GM12878 (cell line): ENCODE results near the gene GBA2. TPM values are rescaled to one million over a fixed set of nuclear protein-coding genes. Genes with fewer than 3 reads are reported as not detected.

ENCODE experiments used
- ATAC-seq: fragments of 200-7000 bp; cut with Tn5 transposase; 3 replicates; pipeline ENCODE4 v1.9.1; 2020; ENCODE audit warnings: mild to moderate bottlenecking, moderate library complexity
- BruUV-seq: library from RNA; stranded (reverse); fragments of 400-500 nt; replicated peaks from 2 replicates; lab custom pipeline; 2021; lab: Mats Ljungman, UMichigan
- CTCF ChIA-PET: fragments of 300-600 bp; sonication (Branson Sonifier 250); formaldehyde crosslinking; extraction: SDS; loops from one replicate; lab custom pipeline; 2021; ENCODE audit warnings: inconsistent platforms; lab: Yijun Ruan, JAX
- POLR2A ChIA-PET: fragments of 350-600 bp; formaldehyde crosslinking; extraction: SDS; loops from one replicate; lab custom pipeline; 2021; ENCODE audit warnings: inconsistent platforms; lab: Charles Lee
- RAD21 ChIA-PET: fragments of 300-600 bp; sonication (Branson Sonifier 250); formaldehyde crosslinking; loops from one replicate; lab custom pipeline; 2023; ENCODE audit warnings: antibody characterized with exemption; ENCODE audit not compliant: unreplicated experiment; lab: Charles Lee
- SMC1A ChIA-PET: fragments of 300-600 bp; sonication (Branson Sonifier 250); formaldehyde crosslinking; loops from one replicate; lab custom pipeline; 2023; ENCODE audit not compliant: unreplicated experiment, uncharacterized antibody; lab: Charles Lee
- DNase-seq: peaks from one replicate; pipeline ENCODE4 v3.0.0-alpha.2; 2011; ENCODE audit warnings: low read depth, low spot score
- FAIRE-seq: peaks from 3 replicates; lab custom pipeline; 2011; peaks lifted over from hg19 to GRCh38; lab: Jason Lieb, UNC
- H2AFZ ChIP-seq: 2 replicates; pipeline ENCODE4 v1.6.0; 2011; ENCODE audit warnings: low read depth, low read length, control low read depth; ENCODE audit not compliant: control insufficient read depth
- H3K27ac ChIP-seq: 2 replicates; pipeline ENCODE4 v1.5.1; 2011; ENCODE audit warnings: control low read depth; ENCODE audit not compliant: control insufficient read depth, insufficient read depth
- H3K27me3 ChIP-seq, 2 experiments: replicated peaks in 1 of 2; 2 replicates each; pipeline versions ENCODE4 v1.6.0 to v1.6.1; 2011; ENCODE audit warnings: low read length in 1 of 2; ENCODE audit not compliant: control insufficient read depth in 2 of 2, insufficient read depth in 2 of 2
- H3K36me3 ChIP-seq, 2 experiments: 2 replicates each; pipeline ENCODE4 v1.5.1; 2011; ENCODE audit warnings: low read length in 1 of 2; ENCODE audit not compliant: control insufficient read depth in 2 of 2, insufficient read depth in 2 of 2
- H3K4me1 ChIP-seq: 2 replicates; pipeline ENCODE4 v1.6.1; 2011; ENCODE audit warnings: mild to moderate bottlenecking, low read length, moderate library complexity, mixed read lengths; ENCODE audit not compliant: control insufficient read depth, insufficient read depth
- H3K4me2 ChIP-seq: 2 replicates; pipeline ENCODE4 v1.6.0; 2011; ENCODE audit warnings: control low read depth; ENCODE audit not compliant: control insufficient read depth, insufficient read depth
- H3K4me3 ChIP-seq: fragments of 200-600 bp; sonication (generic); 2 replicates; pipeline ENCODE4 v1.5.1; 2016
- H3K79me2 ChIP-seq: 2 replicates; pipeline ENCODE4 v1.6.0; 2011; ENCODE audit warnings: low read length; ENCODE audit not compliant: control insufficient read depth, insufficient read depth
- H3K9ac ChIP-seq: 2 replicates; pipeline ENCODE4 v1.8.0; 2011; ENCODE audit warnings: low read length, control low read depth, mixed read lengths; ENCODE audit not compliant: control insufficient read depth, insufficient read depth
- H3K9me3 ChIP-seq: replicated peaks from 3 replicates; pipeline ENCODE4 v1.5.1; 2011; ENCODE audit warnings: mild to moderate bottlenecking, low read length; ENCODE audit not compliant: control insufficient read depth, insufficient read depth
- H4K20me1 ChIP-seq: 2 replicates; pipeline ENCODE4 v1.6.0; 2011; ENCODE audit not compliant: control insufficient read depth, insufficient read depth
- CBFB ChIP-seq: IDR thresholded peaks from 2 replicates; pipeline ENCODE4 v1.6.1; 2016; ENCODE audit warnings: antibody characterized with exemption, low read depth
- JUND ChIP-seq: IDR thresholded peaks from 2 replicates; pipeline ENCODE4 v1.6.1; 2012; ENCODE audit warnings: low read depth, mild to moderate bottlenecking, low read length, improper control_type of control experiment, moderate library complexity
- MEF2B ChIP-seq: fragments of 450-650 bp; IDR thresholded peaks from 2 replicates; pipeline ENCODE4 v1.6.1; 2018; ENCODE audit warnings: mild to moderate bottlenecking, moderate library complexity; ENCODE audit not compliant: partially characterized antibody, poor library complexity, severe bottlenecking
- PRDM15 ChIP-seq: fragments of 450-650 bp; formaldehyde crosslinking; IDR thresholded peaks from 2 replicates; pipeline ENCODE4 v1.4.0; 2020; ENCODE audit warnings: mild to moderate bottlenecking, moderate library complexity
- RUNX3 ChIP-seq: IDR thresholded peaks from 2 replicates; pipeline ENCODE4 v1.6.1; 2012; ENCODE audit warnings: low read length, inconsistent platforms
- SREBF2 ChIP-seq: IDR thresholded peaks from 2 replicates; pipeline ENCODE4 v1.6.1; 2012; ENCODE audit warnings: mild to moderate bottlenecking, low read length
- whole genome bisulfite sequencing: methylation state at CpG from one replicate; pipeline ENCODE4 v1.1.6; 2016; ENCODE audit warnings: low lambda C conversion rate; ENCODE audit not compliant: insufficient replicate concordance, insufficient coverage; ENCODE audit errors: missing lambda C conversion rate; 5-methylcytosine and 5-hydroxymethylcytosine counted together
- in situ Hi-C: fragments of 300-500 bp; cut with MboI; formaldehyde crosslinking; loops from 9 replicates; pipeline ENCODE4 v1.14.3; 2018; ENCODE audit warnings: mixed read lengths
- intact Hi-C: fragments of 100-400 bp; cut with micrococcal nuclease; formaldehyde crosslinking; loops from one replicate; pipeline ENCODE4 v1.14.2; 2022; ENCODE audit not compliant: unreplicated experiment
- polyA plus RNA-seq, 11 experiments: library from polyadenylated mRNA; depleted of rRNA in 4 of 11; unstranded in 6 of 11; stranded (reverse) in 5 of 11; fragments of >200 nt; fragmentation: Nextera tagmentation in 4 of 11; fragmentation: Illumina TruSeq in 1 of 11; extraction: Ambion mirVana in 4 of 11; extraction: Trizol in 1 of 11; gene quantifications; 1 replicate in 1 of 11; 2 replicates in 10 of 11; pipeline versions ENCODE4 v1.2.1 to v1.2.3, GENCODE V29; 2011 to 2016; ENCODE audit warnings: inconsistent platforms in 2 of 11, missing spikeins in 2 of 11, low read depth in 1 of 11
- total RNA-seq, 4 experiments: library from RNA; depleted of rRNA in 3 of 4; stranded (reverse); fragments of >200 nt in 3 of 4; fragmentation: Illumina TruSeq in 1 of 4; extraction: Trizol in 1 of 4; gene quantifications; 2 replicates each; pipeline versions ENCODE4 v1.2.1 to v1.2.3, GENCODE V29; 2013 to 2021
- TF ChIP-seq, protein P1 (sequence below): fragments of 450-650 bp; IDR thresholded peaks from 2 replicates; pipeline ENCODE4 v1.6.1; 2014; ENCODE audit warnings: mild to moderate bottlenecking
- TF ChIP-seq, protein P2 (sequence below), 3 experiments: IDR thresholded peaks in 2 of 3; conservative IDR thresholded peaks in 1 of 3; 2 replicates each; pipeline ENCODE4 v1.5.1; 2011; ENCODE audit warnings: low read depth in 3 of 3, low read length in 3 of 3, mild to moderate bottlenecking in 3 of 3, control low read depth in 2 of 3, moderate library complexity in 2 of 3, inconsistent platforms in 1 of 3, mixed read lengths in 1 of 3; ENCODE audit not compliant: control insufficient read depth in 2 of 3, insufficient read depth in 1 of 3; ENCODE audit errors: extremely low read depth in 1 of 3

GBA2 gene
- total and polyA plus RNA-seq, 10 of the 15 experiments (the other 5 are each of a cell fraction or from before 2014, with no cell fraction given), result 15.3 to 45.1 (median 29.1) TPM

- BruUV-seq, result TSS peak; percentile 33
- FAIRE-seq, result no peak
- H3K36me3 ChIP-seq, result peaks cover 0 to 3% of the 10 kb centered on the region in 2 experiments; a peak in 2 of 4 replicates
- H3K4me3 ChIP-seq, result peak overlapping the region; percentile 87
- no peak for DNase-seq
- ChIA-PET CTCF (interaction anchor here (0.8 to 2.3 kb wide), 12 partner anchors 9 to 68 kb away, joined by 3 to 7 read pairs (median 3); partner anchors contain the start of genes CREB3, RGP1, SPAG8 and TLN1), RAD21 (interaction anchor here (0.8 kb wide), 1 partner anchor 68 kb away, joined by 3 read pairs; no protein-coding TSS in a partner anchor), SMC1A (interaction anchor here (1.4 to 3.2 kb wide), 3 partner anchors 10 to 32 kb away, joined by 6 to 19 read pairs (median 11); partner anchors contain the start of genes GBA2 and RGP1), POLR2A (interaction anchor here (0.5 to 1.6 kb wide), 4 partner anchors 10 to 100 kb away, joined by 3 to 13 read pairs (median 4); partner anchors contain the start of genes CCDC107, CREB3, RMRP and TLN1)
- intact Hi-C loops (loop anchor here (1.0 kb wide), 1 partner anchor 57 kb away; the partner anchor contains the start of gene HINT2), in situ Hi-C loops (no loop called here)
- H3K27ac ChIP-seq, result peak overlapping the region; percentile 42
- H3K27me3 ChIP-seq, result no peaks in the 10 kb centered on the region
- no peak for ATAC-seq
- 67% methylated on average over 3 of the region's 3 CpGs for WGBS
- peak overlapping the region; percentile 90 for H3K4me2 ChIP-seq
- no peak overlapping the region for H2AFZ ChIP-seq
- H3K79me2 ChIP-seq, result peaks cover 33% of the 10 kb centered on the region
- peak overlapping the region; percentile 97 for H3K9ac ChIP-seq
- TF ChIP-seq SREBF2, result no peak
- TF ChIP-seq PRDM15 (CRISPR knock-in tag), result no peak
- TF ChIP-seq JUND, result no peak
- TF ChIP-seq, protein P1, sequence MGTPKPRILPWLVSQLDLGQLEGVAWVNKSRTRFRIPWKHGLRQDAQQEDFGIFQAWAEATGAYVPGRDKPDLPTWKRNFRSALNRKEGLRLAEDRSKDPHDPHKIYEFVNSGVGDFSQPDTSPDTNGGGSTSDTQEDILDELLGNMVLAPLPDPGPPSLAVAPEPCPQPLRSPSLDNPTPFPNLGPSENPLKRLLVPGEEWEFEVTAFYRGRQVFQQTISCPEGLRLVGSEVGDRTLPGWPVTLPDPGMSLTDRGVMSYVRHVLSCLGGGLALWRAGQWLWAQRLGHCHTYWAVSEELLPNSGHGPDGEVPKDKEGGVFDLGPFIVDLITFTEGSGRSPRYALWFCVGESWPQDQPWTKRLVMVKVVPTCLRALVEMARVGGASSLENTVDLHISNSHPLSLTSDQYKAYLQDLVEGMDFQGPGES, result no peak
- no peak for TF ChIP-seq MEF2B
- TF ChIP-seq CBFB, result no peak
- no peak for TF ChIP-seq RUNX3
- TF ChIP-seq, protein P2, sequence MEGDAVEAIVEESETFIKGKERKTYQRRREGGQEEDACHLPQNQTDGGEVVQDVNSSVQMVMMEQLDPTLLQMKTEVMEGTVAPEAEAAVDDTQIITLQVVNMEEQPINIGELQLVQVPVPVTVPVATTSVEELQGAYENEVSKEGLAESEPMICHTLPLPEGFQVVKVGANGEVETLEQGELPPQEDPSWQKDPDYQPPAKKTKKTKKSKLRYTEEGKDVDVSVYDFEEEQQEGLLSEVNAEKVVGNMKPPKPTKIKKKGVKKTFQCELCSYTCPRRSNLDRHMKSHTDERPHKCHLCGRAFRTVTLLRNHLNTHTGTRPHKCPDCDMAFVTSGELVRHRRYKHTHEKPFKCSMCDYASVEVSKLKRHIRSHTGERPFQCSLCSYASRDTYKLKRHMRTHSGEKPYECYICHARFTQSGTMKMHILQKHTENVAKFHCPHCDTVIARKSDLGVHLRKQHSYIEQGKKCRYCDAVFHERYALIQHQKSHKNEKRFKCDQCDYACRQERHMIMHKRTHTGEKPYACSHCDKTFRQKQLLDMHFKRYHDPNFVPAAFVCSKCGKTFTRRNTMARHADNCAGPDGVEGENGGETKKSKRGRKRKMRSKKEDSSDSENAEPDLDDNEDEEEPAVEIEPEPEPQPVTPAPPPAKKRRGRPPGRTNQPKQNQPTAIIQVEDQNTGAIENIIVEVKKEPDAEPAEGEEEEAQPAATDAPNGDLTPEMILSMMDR (IDR thresholded peaks at IDR 0.05 in 2 of 3, conservative IDR thresholded peaks at IDR 0.05 in 1 of 3; ENCODE audit: control insufficient read depth in 2 of 3, extremely low read depth in 1 of 3, insufficient read depth in 1 of 3, low read depth in 3 of 3, low read length in 3 of 3), result no peak
- peaks cover 22% of the 10 kb centered on the region for H3K4me1 ChIP-seq
- H4K20me1 ChIP-seq, result no peaks in the 10 kb centered on the region
- no peaks in the 10 kb centered on the region for H3K9me3 ChIP-seq
Measured at GRCh38 chr9:35758475-35759050, 9.5 kb upstream of the GBA2 start.
